ENCODE results near the gene ANP32B.

The ANP32B gene

DNA sequence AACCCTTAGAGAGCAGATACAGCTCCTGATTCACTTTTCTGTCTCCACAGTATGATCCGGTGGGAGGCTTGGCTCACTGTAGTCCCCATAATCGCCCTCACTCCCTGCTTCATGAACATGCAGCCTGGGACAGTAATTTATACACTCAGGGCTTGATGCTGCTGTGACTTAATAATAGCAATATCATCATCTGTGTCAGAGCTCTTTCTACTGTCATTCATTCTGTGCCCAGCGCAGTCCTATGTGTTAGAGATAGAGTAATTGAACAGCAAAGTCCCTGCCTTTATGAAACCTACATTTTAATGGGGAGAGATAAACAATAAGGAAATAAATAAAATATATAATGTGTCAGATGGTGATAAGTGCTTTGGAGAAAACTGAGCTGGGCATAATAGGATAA lies 42.4 kb upstream of the ANP32B start:
- TF ChIP-seq, protein P1, sequence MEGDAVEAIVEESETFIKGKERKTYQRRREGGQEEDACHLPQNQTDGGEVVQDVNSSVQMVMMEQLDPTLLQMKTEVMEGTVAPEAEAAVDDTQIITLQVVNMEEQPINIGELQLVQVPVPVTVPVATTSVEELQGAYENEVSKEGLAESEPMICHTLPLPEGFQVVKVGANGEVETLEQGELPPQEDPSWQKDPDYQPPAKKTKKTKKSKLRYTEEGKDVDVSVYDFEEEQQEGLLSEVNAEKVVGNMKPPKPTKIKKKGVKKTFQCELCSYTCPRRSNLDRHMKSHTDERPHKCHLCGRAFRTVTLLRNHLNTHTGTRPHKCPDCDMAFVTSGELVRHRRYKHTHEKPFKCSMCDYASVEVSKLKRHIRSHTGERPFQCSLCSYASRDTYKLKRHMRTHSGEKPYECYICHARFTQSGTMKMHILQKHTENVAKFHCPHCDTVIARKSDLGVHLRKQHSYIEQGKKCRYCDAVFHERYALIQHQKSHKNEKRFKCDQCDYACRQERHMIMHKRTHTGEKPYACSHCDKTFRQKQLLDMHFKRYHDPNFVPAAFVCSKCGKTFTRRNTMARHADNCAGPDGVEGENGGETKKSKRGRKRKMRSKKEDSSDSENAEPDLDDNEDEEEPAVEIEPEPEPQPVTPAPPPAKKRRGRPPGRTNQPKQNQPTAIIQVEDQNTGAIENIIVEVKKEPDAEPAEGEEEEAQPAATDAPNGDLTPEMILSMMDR (IDR thresholded peaks at IDR 0.05; ENCODE audit: low read length), result no peak
- no peak for TF ChIP-seq EZH2 (IDR thresholded peaks at IDR 0.05; ENCODE audit: borderline replicate concordance, low read length)

DNA sequence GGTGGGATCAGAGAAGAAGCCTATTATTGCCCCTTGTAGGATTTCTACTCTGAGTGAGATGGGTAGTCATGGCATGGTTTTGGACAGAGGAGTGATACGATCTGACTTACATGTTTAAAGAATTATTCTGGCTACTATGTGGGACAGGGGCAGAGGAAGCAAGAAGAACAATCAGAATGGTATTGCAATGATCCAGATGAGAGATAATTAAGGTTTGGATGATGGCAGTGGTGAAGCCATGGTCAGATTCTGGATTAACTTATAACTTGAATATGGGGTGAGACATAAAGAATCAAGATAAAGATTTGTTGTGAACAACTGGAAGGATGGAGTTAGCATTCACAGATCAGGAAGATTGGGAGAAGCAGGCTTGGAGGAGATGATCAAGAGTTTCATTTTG lies 41.8 kb upstream of the ANP32B start:
- Histone ChIP-seq H4K20me1 (ENCODE audit: insufficient read depth, low read length) (no peaks in the 10 kb centered on the region), H3K4me2 (ENCODE audit: low read length) (no peak overlapping the region), H3K4me1 (ENCODE audit: insufficient read depth, low read length, severe bottlenecking) (peaks cover 6% of the 10 kb centered on the region), H3K36me3 (ENCODE audit: insufficient read depth, low read length) (no peaks in the 10 kb centered on the region), H3K9ac (ENCODE audit: low read length) (no peak overlapping the region), H3K27ac (ENCODE audit: low read depth, low read length, poor library complexity, severe bottlenecking) (no peak overlapping the region), H3K27me3 (ENCODE audit: insufficient read depth, low read length) (no peaks in the 10 kb centered on the region), H3K4me3 (ENCODE audit: low read depth, low read length, poor library complexity, severe bottlenecking) (no peak overlapping the region), H3K9me3 (ENCODE audit: low read length) (no peaks in the 10 kb centered on the region), H3K79me2 (ENCODE audit: insufficient read depth, low read length) (no peaks in the 10 kb centered on the region), H3F3A (ENCODE audit: insufficient read depth, low read length) (no peaks in the 10 kb centered on the region), H3K9me2 (ENCODE audit: low read depth, low read length) (no peaks in the 10 kb centered on the region), H2AFZ (ENCODE audit: low read length) (no peak overlapping the region)
- TF ChIP-seq, protein P1 (IDR thresholded peaks at IDR 0.05; ENCODE audit: low read length), result no peak
- no peak for TF ChIP-seq EZH2 (IDR thresholded peaks at IDR 0.05; ENCODE audit: borderline replicate concordance, low read length)

More for the DNA sequence above, 42.4 kb upstream of the ANP32B start:
- Histone ChIP-seq H3F3A (ENCODE audit: insufficient read depth, low read length) (no peaks in the 10 kb centered on the region), H3K9me3 (ENCODE audit: low read length) (no peaks in the 10 kb centered on the region), H4K20me1 (ENCODE audit: insufficient read depth, low read length) (no peaks in the 10 kb centered on the region), H3K4me1 (ENCODE audit: insufficient read depth, low read length, severe bottlenecking) (peaks cover 6% of the 10 kb centered on the region), H3K9me2 (ENCODE audit: low read depth, low read length) (no peaks in the 10 kb centered on the region), H3K4me2 (ENCODE audit: low read length) (no peak overlapping the region), H3K79me2 (ENCODE audit: insufficient read depth, low read length) (no peaks in the 10 kb centered on the region), H3K4me3 (ENCODE audit: low read depth, low read length, poor library complexity, severe bottlenecking) (no peak overlapping the region), H3K27ac (ENCODE audit: low read depth, low read length, poor library complexity, severe bottlenecking) (no peak overlapping the region), H3K27me3 (ENCODE audit: insufficient read depth, low read length) (no peaks in the 10 kb centered on the region), H2AFZ (ENCODE audit: low read length) (no peak overlapping the region), H3K36me3 (ENCODE audit: insufficient read depth, low read length) (no peaks in the 10 kb centered on the region), H3K9ac (ENCODE audit: low read length) (no peak overlapping the region)

DNA sequence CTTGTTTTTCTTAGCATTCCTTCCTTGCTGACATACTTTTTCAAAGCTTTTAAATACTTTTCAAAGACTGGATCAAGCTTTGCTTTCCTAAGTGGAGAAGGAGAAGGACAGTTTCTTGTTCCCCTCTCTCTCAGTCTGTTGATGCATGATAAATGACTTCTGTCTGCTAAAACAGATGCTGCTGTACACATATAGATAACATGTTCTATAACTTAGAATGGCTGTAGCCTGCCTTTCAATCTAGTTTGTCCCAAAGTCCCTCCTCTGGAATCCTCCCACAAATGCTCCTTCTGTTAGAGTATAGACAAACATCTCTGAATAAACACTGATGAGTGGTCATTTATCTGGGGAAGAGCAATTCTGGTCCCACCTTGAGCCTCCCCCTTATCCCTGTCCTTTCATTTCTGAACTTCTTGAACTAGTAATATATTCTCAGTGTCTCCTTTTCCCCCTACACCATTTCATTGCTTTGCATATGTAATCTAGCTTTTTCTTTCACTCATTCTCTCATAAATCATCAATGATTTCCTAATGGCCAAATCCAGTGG lies 39.8 kb upstream of the ANP32B start:
- Histone ChIP-seq H3K79me2 (ENCODE audit: insufficient read depth, low read length) (no peaks in the 10 kb centered on the region), H3K9me3 (ENCODE audit: low read length) (no peaks in the 10 kb centered on the region), H3K4me2 (ENCODE audit: low read length) (no peak overlapping the region), H3K4me3 (ENCODE audit: low read depth, low read length, poor library complexity, severe bottlenecking) (no peak overlapping the region), H3F3A (ENCODE audit: insufficient read depth, low read length) (no peaks in the 10 kb centered on the region), H4K20me1 (ENCODE audit: insufficient read depth, low read length) (no peaks in the 10 kb centered on the region), H3K36me3 (ENCODE audit: insufficient read depth, low read length) (no peaks in the 10 kb centered on the region), H2AFZ (ENCODE audit: low read length) (no peak overlapping the region), H3K9me2 (ENCODE audit: low read depth, low read length) (no peaks in the 10 kb centered on the region), H3K27ac (ENCODE audit: low read depth, low read length, poor library complexity, severe bottlenecking) (no peak overlapping the region), H3K9ac (ENCODE audit: low read length) (no peak overlapping the region), H3K27me3 (ENCODE audit: insufficient read depth, low read length) (no peaks in the 10 kb centered on the region), H3K4me1 (ENCODE audit: insufficient read depth, low read length, severe bottlenecking) (peaks cover 3% of the 10 kb centered on the region)
- no peak for TF ChIP-seq EZH2 (IDR thresholded peaks at IDR 0.05; ENCODE audit: borderline replicate concordance, low read length)
- TF ChIP-seq, protein P1 (IDR thresholded peaks at IDR 0.05; ENCODE audit: low read length), result no peak

All from OCI-LY1 (cell line).